H9 (cell line): Measurements from ENCODE around the gene WDR64. TPM values are rescaled to one million over a fixed set of nuclear protein-coding genes. Genes with fewer than 3 reads are reported as not detected.

Experiments used
- DNase-seq: peaks from one replicate; pipeline ENCODE4 v3.0.0-alpha.2; 2017
- H2AFZ ChIP-seq: one replicate; pipeline ENCODE4 v1.6.1; 2013; ENCODE audit warnings: mild to moderate bottlenecking, low read length, control low read depth, moderate library complexity
- H2AK5ac ChIP-seq: 2 replicates; pipeline ENCODE4 v1.6.1; 2013; ENCODE audit warnings: low read length, control low read depth, mixed read lengths; ENCODE audit not compliant: insufficient read length
- H2BK120ac ChIP-seq: one replicate; pipeline ENCODE4 v1.6.1; 2013; ENCODE audit warnings: low read depth, mild to moderate bottlenecking, low read length, control low read depth, inconsistent platforms; ENCODE audit not compliant: poor library complexity, severe bottlenecking
- H2BK12ac ChIP-seq: 2 replicates; pipeline ENCODE4 v1.6.1; 2013; ENCODE audit warnings: low read length, control low read depth, mixed read lengths, low read depth; ENCODE audit not compliant: insufficient read length
- H2BK15ac ChIP-seq: 2 replicates; pipeline ENCODE4 v1.6.1; 2013; ENCODE audit warnings: low read depth, low read length, control low read depth
- H2BK20ac ChIP-seq: one replicate; pipeline ENCODE4 v1.6.1; 2013; ENCODE audit warnings: low read depth, mild to moderate bottlenecking, low read length, control low read depth, inconsistent platforms; ENCODE audit not compliant: poor library complexity, severe bottlenecking
- H2BK5ac ChIP-seq: 2 replicates; pipeline ENCODE4 v1.6.1; 2013; ENCODE audit warnings: low read length, control low read depth, mixed read lengths; ENCODE audit not compliant: insufficient read length
- H3K14ac ChIP-seq: 2 replicates; pipeline ENCODE4 v1.6.1; 2013; ENCODE audit warnings: low read length, control low read depth; ENCODE audit not compliant: insufficient read depth
- H3K18ac ChIP-seq: 2 replicates; pipeline ENCODE4 v1.6.1; 2013; ENCODE audit warnings: low read depth, mild to moderate bottlenecking, mixed read lengths, low read length, control low read depth; ENCODE audit not compliant: insufficient read length
- H3K23ac ChIP-seq: 2 replicates; pipeline ENCODE4 v1.6.1; 2013; ENCODE audit warnings: low read length, control low read depth, mixed read lengths, low read depth; ENCODE audit not compliant: insufficient read length
- H3K23me2 ChIP-seq: 2 replicates; pipeline ENCODE4 v1.6.1; 2013; ENCODE audit warnings: low read depth, mild to moderate bottlenecking, mixed read lengths, low read length, control low read depth; ENCODE audit not compliant: insufficient read length, poor library complexity, severe bottlenecking
- H3K27ac ChIP-seq: 2 replicates; pipeline ENCODE4 v1.5.1; 2013; ENCODE audit warnings: low read length, control low read depth, mixed read lengths, low read depth; ENCODE audit not compliant: insufficient read length
- H3K27me3 ChIP-seq: 2 replicates; pipeline ENCODE4 v1.6.1; 2013; ENCODE audit warnings: low read length, control low read depth, inconsistent platforms; ENCODE audit not compliant: insufficient read depth
- H3K4ac ChIP-seq: 2 replicates; pipeline ENCODE4 v1.6.1; 2013; ENCODE audit warnings: low read depth, mild to moderate bottlenecking, control low read depth, inconsistent platforms, low read length, moderate library complexity
- H3K4me1 ChIP-seq: 2 replicates; pipeline ENCODE4 v1.6.1; 2013; ENCODE audit warnings: low read length, control low read depth, inconsistent platforms; ENCODE audit not compliant: insufficient read depth
- H3K4me2 ChIP-seq: 2 replicates; pipeline ENCODE4 v1.6.1; 2013; ENCODE audit warnings: low read length, control low read depth, mixed read lengths; ENCODE audit not compliant: insufficient read length, insufficient read depth
- H3K56ac ChIP-seq: 2 replicates; pipeline ENCODE4 v1.6.1; 2013; ENCODE audit warnings: low read depth, mild to moderate bottlenecking, mixed read lengths, low read length, control low read depth; ENCODE audit not compliant: insufficient read length
- H3K79me1 ChIP-seq: 2 replicates; pipeline ENCODE4 v1.6.1; 2013; ENCODE audit warnings: low read depth, mild to moderate bottlenecking, moderate library complexity, low read length, control low read depth, inconsistent platforms; ENCODE audit not compliant: insufficient read depth, poor library complexity, severe bottlenecking
- H3K79me2 ChIP-seq: 2 replicates; pipeline ENCODE4 v1.6.1; 2013; ENCODE audit warnings: low read length, control low read depth, inconsistent platforms; ENCODE audit not compliant: insufficient read depth
- H3K9ac ChIP-seq: 2 replicates; pipeline ENCODE4 v1.6.1; 2013; ENCODE audit warnings: low read length, control low read depth, mixed read lengths; ENCODE audit not compliant: insufficient read length; ENCODE audit errors: extremely low read depth
- H3K9me3 ChIP-seq: one replicate; pipeline ENCODE4 v1.6.1; 2013; ENCODE audit warnings: low read depth, low read length, inconsistent platforms; ENCODE audit not compliant: control insufficient read depth
- H3T11ph ChIP-seq: one replicate; pipeline ENCODE4 v1.6.1; 2013; ENCODE audit warnings: mild to moderate bottlenecking, low read length, control low read depth, inconsistent platforms
- H4K20me1 ChIP-seq: one replicate; pipeline ENCODE4 v1.6.1; 2013; ENCODE audit not compliant: control insufficient read depth, insufficient read length, insufficient read depth
- H4K5ac ChIP-seq: 2 replicates; pipeline ENCODE4 v1.6.1; 2013; ENCODE audit warnings: low read depth, mild to moderate bottlenecking, mixed read lengths, low read length, control low read depth; ENCODE audit not compliant: insufficient read length
- H4K8ac ChIP-seq: replicated peaks from 2 replicates; pipeline ENCODE4 v1.6.1; 2013; ENCODE audit warnings: low read length, control low read depth, mixed read lengths, low read depth; ENCODE audit not compliant: insufficient read length
- H4K91ac ChIP-seq: 2 replicates; pipeline ENCODE4 v1.6.1; 2013; ENCODE audit warnings: low read depth, mild to moderate bottlenecking, moderate library complexity, mixed read lengths, low read length, control low read depth; ENCODE audit not compliant: insufficient read length
- H3K27ac Mint-ChIP-seq, 3 experiments: 2 replicates in 2 of 3; 3 replicates in 1 of 3; pipeline ENCODE4 v1.8.0; 2020 to 2021; ENCODE audit warnings: mixed read lengths in 3 of 3, mild to moderate bottlenecking in 1 of 3, moderate library complexity in 1 of 3
- H3K27me3 Mint-ChIP-seq: 2 replicates; pipeline ENCODE4 v1.8.0; 2021; ENCODE audit warnings: low read depth, mild to moderate bottlenecking, moderate library complexity, mixed read lengths
- H3K36me3 Mint-ChIP-seq, 3 experiments: 2 replicates in 2 of 3; 3 replicates in 1 of 3; pipeline ENCODE4 v1.8.0; 2020 to 2021; ENCODE audit warnings: low read depth in 3 of 3, mixed read lengths in 3 of 3; ENCODE audit not compliant: insufficient read depth in 1 of 3
- H3K4me1 Mint-ChIP-seq, 2 experiments: 2 replicates each; pipeline ENCODE4 v1.8.0; 2020; ENCODE audit warnings: mixed read lengths in 2 of 2
- H3K4me3 Mint-ChIP-seq, 2 experiments: 2 replicates in 1 of 2; 3 replicates in 1 of 2; pipeline ENCODE4 v1.8.0; 2020 to 2021; ENCODE audit warnings: mild to moderate bottlenecking in 2 of 2, mixed read lengths in 2 of 2, moderate library complexity in 1 of 2
- H3K9me3 Mint-ChIP-seq, 2 experiments: 2 replicates in 1 of 2; 3 replicates in 1 of 2; pipeline ENCODE4 v1.8.0; 2020; ENCODE audit warnings: mild to moderate bottlenecking in 2 of 2, mixed read lengths in 2 of 2, moderate library complexity in 1 of 2
- WGBS: extraction: QIAGEN DNeasy Blood & Tissue Kit; methylation state at CpG from one replicate; pipeline ENCODE4 v1.1.7; 2013; ENCODE audit warnings: missing lambda C conversion rate, low lambda C conversion rate, mixed read lengths; ENCODE audit not compliant: insufficient read length; ENCODE audit errors: extremely low coverage; 5-methylcytosine and 5-hydroxymethylcytosine counted together
- total RNA-seq: library from RNA; stranded (reverse); gene quantifications from 2 replicates; pipeline ENCODE4 v1.2.1, GENCODE V29; 2021
- TF ChIP-seq, protein P1 (sequence below): fragments of 200-600 bp; sonication (generic); conservative IDR thresholded peaks from 3 replicates; pipeline ENCODE4 v1.8.0; 2021; ENCODE audit warnings: antibody characterized with exemption, mild to moderate bottlenecking

WDR64 gene
- total RNA-seq, 1 experiment from 2014 or later = not detected

DNA sequence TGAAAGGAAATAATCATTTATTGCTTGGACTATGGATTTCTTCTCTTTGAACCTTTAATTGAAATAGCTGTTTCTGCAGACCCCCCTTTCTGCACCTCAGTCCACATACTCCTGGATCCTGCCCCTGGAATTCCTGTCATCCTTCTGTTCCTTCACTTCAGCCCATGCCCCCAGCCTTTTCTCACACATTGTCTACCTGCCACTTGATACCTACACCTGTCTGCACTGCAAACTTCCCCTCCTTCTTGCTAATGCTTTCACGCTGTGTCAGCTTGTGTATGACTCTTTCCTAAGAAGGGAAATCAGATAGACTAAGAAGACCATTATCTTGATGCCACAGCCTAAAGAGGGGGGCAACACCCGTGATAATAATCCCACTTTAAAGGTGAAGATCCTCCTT, 115.7 kb downstream of the WDR64 start:
- H3K23me2 ChIP-seq = no peaks in the 10 kb centered on the region
- H3K79me1 ChIP-seq = no peaks in the 10 kb centered on the region
- H3K23ac ChIP-seq = no peak overlapping the region
- H4K91ac ChIP-seq = no peak overlapping the region
- Mint-ChIP-seq H3K27ac (peak overlapping the region in 1 of 3 experiments; percentile 59; a peak in 1 of 7 replicates), H3K27me3 (no peaks in the 10 kb centered on the region), H3K4me1 (peaks cover 4% of the 10 kb centered on the region in 2 experiments; a peak in 3 of 4 replicates), H3K9me3 (no peaks in the 10 kb centered on the region), H3K4me3 (no peak overlapping the region), H3K36me3 (no peaks in the 10 kb centered on the region)
- H3K56ac ChIP-seq = no peak overlapping the region
- no peak overlapping the region for H4K5ac ChIP-seq
- no CpG with 5 or more reads among the region's 2 CpGs for WGBS
- H3K27ac ChIP-seq = no peak overlapping the region
- TF ChIP-seq, protein P1, sequence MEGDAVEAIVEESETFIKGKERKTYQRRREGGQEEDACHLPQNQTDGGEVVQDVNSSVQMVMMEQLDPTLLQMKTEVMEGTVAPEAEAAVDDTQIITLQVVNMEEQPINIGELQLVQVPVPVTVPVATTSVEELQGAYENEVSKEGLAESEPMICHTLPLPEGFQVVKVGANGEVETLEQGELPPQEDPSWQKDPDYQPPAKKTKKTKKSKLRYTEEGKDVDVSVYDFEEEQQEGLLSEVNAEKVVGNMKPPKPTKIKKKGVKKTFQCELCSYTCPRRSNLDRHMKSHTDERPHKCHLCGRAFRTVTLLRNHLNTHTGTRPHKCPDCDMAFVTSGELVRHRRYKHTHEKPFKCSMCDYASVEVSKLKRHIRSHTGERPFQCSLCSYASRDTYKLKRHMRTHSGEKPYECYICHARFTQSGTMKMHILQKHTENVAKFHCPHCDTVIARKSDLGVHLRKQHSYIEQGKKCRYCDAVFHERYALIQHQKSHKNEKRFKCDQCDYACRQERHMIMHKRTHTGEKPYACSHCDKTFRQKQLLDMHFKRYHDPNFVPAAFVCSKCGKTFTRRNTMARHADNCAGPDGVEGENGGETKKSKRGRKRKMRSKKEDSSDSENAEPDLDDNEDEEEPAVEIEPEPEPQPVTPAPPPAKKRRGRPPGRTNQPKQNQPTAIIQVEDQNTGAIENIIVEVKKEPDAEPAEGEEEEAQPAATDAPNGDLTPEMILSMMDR = no peak
- no peak overlapping the region for H3K9ac ChIP-seq
- no peak overlapping the region for H2BK15ac ChIP-seq
- H2BK12ac ChIP-seq = no peak overlapping the region
- no peak overlapping the region for H2BK120ac ChIP-seq
- no peak overlapping the region for H2BK5ac ChIP-seq
- no peak overlapping the region for H4K8ac ChIP-seq
- H3T11ph ChIP-seq = no peak overlapping the region
- no peak overlapping the region for H2BK20ac ChIP-seq
- H4K20me1 ChIP-seq = no peaks in the 10 kb centered on the region
- H2AK5ac ChIP-seq = no peak overlapping the region
- no peak overlapping the region for H3K18ac ChIP-seq
- H3K4me2 ChIP-seq = no peak overlapping the region
- no peaks in the 10 kb centered on the region for H3K9me3 ChIP-seq
- no peaks in the 10 kb centered on the region for H3K27me3 ChIP-seq
- H2AFZ ChIP-seq = no peak overlapping the region
- no peaks in the 10 kb centered on the region for H3K4me1 ChIP-seq
- no peak for DNase-seq
- no peak overlapping the region for H3K4ac ChIP-seq
- H3K14ac ChIP-seq = no peak overlapping the region
- no peaks in the 10 kb centered on the region for H3K79me2 ChIP-seq
